H1 (cell line): ENCODE data around the gene OSBPL5. TPM values are rescaled to one million over a fixed set of nuclear protein-coding genes. Genes with fewer than 3 reads are reported as not detected.

Experiments used
- CTCF ChIA-PET: fragments of 300-600 bp; sonication (Branson Sonifier 250); formaldehyde crosslinking; loops from one replicate; lab custom pipeline; 2021; ENCODE audit not compliant: partially characterized antibody; lab: Charles Lee
- POLR2A ChIA-PET: fragments of 300-600 bp; sonication (Branson Sonifier 250); formaldehyde crosslinking; loops from one replicate; lab custom pipeline; 2021; ENCODE audit warnings: inconsistent platforms; ENCODE audit not compliant: partially characterized antibody; lab: Charles Lee
- DNase-seq, 2 experiments: peaks; one replicate each; pipeline versions ENCODE4 v3.0.0 to v3.0.0-alpha.2; 2010 to 2022; ENCODE audit warnings: low spot score in 2 of 2, low read depth in 1 of 2, mixed read lengths in 1 of 2
- FAIRE-seq: peaks from 2 replicates; lab custom pipeline; 2011; peaks lifted over from hg19 to GRCh38; lab: Jason Lieb, UNC
- H2AFZ ChIP-seq: 2 replicates; pipeline ENCODE4 v1.8.1; 2012; ENCODE audit warnings: low read length, inconsistent platforms
- H2AK5ac ChIP-seq: 2 replicates; pipeline ENCODE4 v1.6.1; 2013; ENCODE audit warnings: low read depth, low read length
- H2BK120ac ChIP-seq: replicated peaks from 2 replicates; pipeline ENCODE3; 2013; ENCODE audit warnings: low read depth, low read length, inconsistent platforms
- H2BK12ac ChIP-seq: 2 replicates; pipeline ENCODE4 v1.6.1; 2013; ENCODE audit warnings: low read depth, low read length
- H2BK15ac ChIP-seq: 2 replicates; pipeline ENCODE4 v1.6.1; 2013; ENCODE audit warnings: low read length
- H2BK20ac ChIP-seq: 2 replicates; pipeline ENCODE4 v1.6.1; 2013; ENCODE audit warnings: low read length
- H2BK5ac ChIP-seq: 2 replicates; pipeline ENCODE4 v1.6.1; 2013; ENCODE audit warnings: low read depth, low read length
- H3K14ac ChIP-seq: 2 replicates; pipeline ENCODE4 v1.6.1; 2013; ENCODE audit warnings: inconsistent platforms; ENCODE audit not compliant: insufficient read length
- H3K18ac ChIP-seq: 2 replicates; pipeline ENCODE4 v1.6.1; 2013; ENCODE audit warnings: low read length; ENCODE audit errors: extremely low read depth
- H3K23ac ChIP-seq: 2 replicates; pipeline ENCODE4 v1.6.1; 2013; ENCODE audit warnings: inconsistent platforms; ENCODE audit not compliant: insufficient read length
- H3K23me2 ChIP-seq: 2 replicates; pipeline ENCODE4 v1.6.1; 2013; ENCODE audit warnings: low read depth, low read length
- H3K27ac ChIP-seq: 2 replicates; pipeline ENCODE4 v1.6.1; 2011; ENCODE audit warnings: low read depth, low read length, inconsistent platforms
- H3K27me3 ChIP-seq, 4 experiments: replicated peaks in 1 of 4; 1 replicate in 1 of 4; 2 replicates in 3 of 4; pipeline versions ENCODE4 v1.6.1 to v1.8.1; 2011 to 2013; ENCODE audit warnings: low read length in 3 of 4, mild to moderate bottlenecking in 3 of 4, inconsistent platforms in 2 of 4, mixed read lengths in 2 of 4, moderate library complexity in 1 of 4; ENCODE audit not compliant: control insufficient read depth in 3 of 4, insufficient read depth in 3 of 4; ENCODE audit errors: extremely low read depth in 1 of 4
- H3K36me3 ChIP-seq, 4 experiments: 2 replicates each; pipeline versions ENCODE4 v1.6.1 to v1.8.1; 2011 to 2013; ENCODE audit warnings: mild to moderate bottlenecking in 4 of 4, low read length in 3 of 4, moderate library complexity in 2 of 4, control low read depth in 1 of 4, inconsistent platforms in 1 of 4; ENCODE audit not compliant: insufficient read depth in 4 of 4, control insufficient read depth in 2 of 4
- H3K4ac ChIP-seq: replicated peaks from 2 replicates; pipeline ENCODE3; 2013; ENCODE audit warnings: low read length, low read depth, mixed read lengths, inconsistent platforms; ENCODE audit not compliant: insufficient read length
- H3K4me1 ChIP-seq, 4 experiments: replicated peaks in 1 of 4; 1 replicate in 1 of 4; 2 replicates in 3 of 4; pipeline versions ENCODE4 v1.6.1 to v1.8.1; 2011 to 2013; ENCODE audit warnings: low read length in 3 of 4, inconsistent platforms in 2 of 4, mixed read lengths in 1 of 4; ENCODE audit not compliant: insufficient read depth in 4 of 4, control insufficient read depth in 3 of 4
- H3K4me2 ChIP-seq, 2 experiments: 2 replicates each; pipeline versions ENCODE4 v1.6.1 to v1.8.1; 2011 to 2013; ENCODE audit warnings: low read depth in 2 of 2, low read length in 2 of 2, control low read depth in 1 of 2, inconsistent platforms in 1 of 2, mild to moderate bottlenecking in 1 of 2; ENCODE audit not compliant: insufficient read depth in 1 of 2
- H3K4me3 ChIP-seq, 4 experiments: fragments of 200-600, 300-600 bp in 1 of 4; sonication (generic), shearing (Covaris generic), sonication (Bioruptor Twin) in 1 of 4; 2 replicates each; pipeline versions ENCODE4 v1.5.1 to v1.8.1; 2011 to 2016; ENCODE audit warnings: low read length in 4 of 4, low read depth in 3 of 4, control low read depth in 2 of 4, inconsistent platforms in 2 of 4, mild to moderate bottlenecking in 2 of 4, mixed read lengths in 1 of 4, moderate library complexity in 1 of 4; ENCODE audit not compliant: insufficient read depth in 2 of 4; ENCODE audit errors: extremely low read depth in 1 of 4
- H3K56ac ChIP-seq: replicated peaks from 2 replicates; pipeline ENCODE3; 2013; ENCODE audit warnings: low read depth, mild to moderate bottlenecking, mixed read lengths, low read length, inconsistent platforms; ENCODE audit not compliant: insufficient read length
- H3K79me1 ChIP-seq: 2 replicates; pipeline ENCODE4 v1.6.1; 2013; ENCODE audit warnings: low read depth, low read length, control low read depth
- H3K79me2 ChIP-seq, 2 experiments: 2 replicates each; pipeline versions ENCODE4 v1.6.1 to v1.8.1; 2012 to 2013; ENCODE audit warnings: low read length in 2 of 2, mild to moderate bottlenecking in 2 of 2, inconsistent platforms in 1 of 2; ENCODE audit not compliant: insufficient read depth in 2 of 2, control insufficient read depth in 1 of 2
- H3K9ac ChIP-seq, 4 experiments: replicated peaks in 1 of 4; 1 replicate in 1 of 4; 2 replicates in 3 of 4; pipeline versions ENCODE4 v1.6.1 to v1.8.1; 2011 to 2013; ENCODE audit warnings: low read depth in 3 of 4, low read length in 3 of 4, control low read depth in 2 of 4, mild to moderate bottlenecking in 2 of 4, moderate library complexity in 2 of 4, inconsistent platforms in 1 of 4; ENCODE audit errors: extremely low read depth in 1 of 4
- H3K9me3 ChIP-seq, 2 experiments: 2 replicates each; pipeline versions ENCODE4 v1.6.1 to v1.8.1; 2012 to 2013; ENCODE audit warnings: mild to moderate bottlenecking in 2 of 2, moderate library complexity in 2 of 2, control low read depth in 1 of 2, inconsistent platforms in 1 of 2, low read depth in 1 of 2, low read length in 1 of 2, mixed read lengths in 1 of 2; ENCODE audit not compliant: insufficient read depth in 2 of 2
- H4K20me1 ChIP-seq, 2 experiments: replicated peaks in 1 of 2; 2 replicates each; pipeline versions ENCODE3 to v1.8.1; 2011 to 2013; ENCODE audit warnings: inconsistent platforms in 2 of 2, low read length in 2 of 2, mild to moderate bottlenecking in 1 of 2; ENCODE audit not compliant: insufficient read depth in 2 of 2, control insufficient read depth in 1 of 2
- H4K5ac ChIP-seq: 2 replicates; pipeline ENCODE4 v1.6.1; 2013; ENCODE audit warnings: low read length, low read depth, mixed read lengths, inconsistent platforms; ENCODE audit not compliant: insufficient read length
- H4K8ac ChIP-seq: 2 replicates; pipeline ENCODE4 v1.8.0; 2013; ENCODE audit warnings: mild to moderate bottlenecking, moderate library complexity, low read length, inconsistent platforms; ENCODE audit not compliant: insufficient read depth; ENCODE audit errors: extremely low read depth
- H4K91ac ChIP-seq: replicated peaks from 2 replicates; pipeline ENCODE3; 2013; ENCODE audit warnings: low read length, mixed read lengths, inconsistent platforms; ENCODE audit not compliant: insufficient read length
- BCL11A ChIP-seq, 2 experiments: IDR thresholded peaks; one replicate each; pipeline ENCODE4 v1.6.1; 2011; ENCODE audit warnings: low read depth in 2 of 2, low read length in 2 of 2, mild to moderate bottlenecking in 2 of 2
- EGR1 ChIP-seq: IDR thresholded peaks from 2 replicates; pipeline ENCODE4 v1.6.1; 2011; ENCODE audit warnings: low read depth, low read length, borderline replicate concordance
- EZH2 ChIP-seq: fragments of 200-600 bp; sonication (generic); IDR thresholded peaks from 2 replicates; pipeline ENCODE4 v1.7.1; 2012; ENCODE audit warnings: low read depth, mild to moderate bottlenecking, moderate library complexity, low read length, inconsistent platforms; ENCODE audit not compliant: severe bottlenecking
- FOSL1 ChIP-seq: IDR thresholded peaks from 2 replicates; pipeline ENCODE4 v1.6.1; 2011; ENCODE audit warnings: mild to moderate bottlenecking, low read depth, low read length, moderate library complexity; ENCODE audit not compliant: insufficient read depth
- KDM5A ChIP-seq: fragments of 200-600 bp; IDR thresholded peaks from 2 replicates; pipeline ENCODE4 v1.7.1; 2012; ENCODE audit warnings: mild to moderate bottlenecking, low read length, inconsistent platforms, mixed read lengths
- RNF2 ChIP-seq: fragments of 200-900, 300-1000 bp; sonication (generic); IDR thresholded peaks from 2 replicates; pipeline ENCODE4 v1.7.1; 2016; ENCODE audit warnings: borderline replicate concordance, low read depth, mild to moderate bottlenecking, antibody characterized with exemption, low read length; ENCODE audit not compliant: poor library complexity, severe bottlenecking; ENCODE audit errors: missing control alignments
- SAP30 ChIP-seq: fragments of 300-600 bp; sonication (generic); IDR thresholded peaks from 2 replicates; pipeline ENCODE4 v1.7.1; 2012; ENCODE audit warnings: low read length, moderate library complexity, mild to moderate bottlenecking, inconsistent platforms; ENCODE audit not compliant: insufficient read depth, insufficient replicate concordance
- SUZ12 ChIP-seq: fragments of 200-600 bp; sonication (generic); IDR thresholded peaks from 2 replicates; pipeline ENCODE4 v1.6.1; 2012; ENCODE audit warnings: mild to moderate bottlenecking, inconsistent platforms, low read length, moderate library complexity, mixed read lengths
- TCF12 ChIP-seq: IDR thresholded peaks from 2 replicates; pipeline ENCODE4 v1.6.1; 2011; ENCODE audit warnings: low read depth, mild to moderate bottlenecking, low read length
- WGBS, 2 experiments: shearing (Covaris generic) in 1 of 2; methylation state at CpG; one replicate each; pipeline versions ENCODE4 v1.1.6 to v1.1.7; 2013 to 2015; ENCODE audit warnings: low lambda C conversion rate in 2 of 2, mixed read lengths in 2 of 2, inconsistent platforms in 1 of 2, low coverage in 1 of 2, missing lambda C conversion rate in 1 of 2; ENCODE audit not compliant: insufficient replicate concordance in 2 of 2, insufficient coverage in 1 of 2, insufficient read length in 1 of 2; ENCODE audit errors: extremely low coverage in 1 of 2, missing lambda C conversion rate in 1 of 2; 5-methylcytosine and 5-hydroxymethylcytosine counted together
- polyA plus RNA-seq, 7 experiments: library from polyadenylated mRNA; depleted of rRNA in 3 of 7; stranded (reverse) in 5 of 7; unstranded in 2 of 7; fragments of >200 nt in 5 of 7; fragments of 200-250 nt in 2 of 7; gene quantifications; 1 replicate in 5 of 7; 2 replicates in 1 of 7; 4 replicates in 1 of 7; pipeline versions ENCODE4 v1.2.1 to v1.2.3, GENCODE V29; 2011 to 2013; ENCODE audit warnings: missing spikeins in 2 of 7, mixed read lengths in 2 of 7
- total RNA-seq: library from RNA; stranded (reverse); fragmentation: NEBNext Ultra II Directional; extraction: Animal tissue kit (Norgen Biotek cat#: 25700); gene quantifications from 2 replicates; pipeline ENCODE4 v1.2.1, GENCODE V29; 2021
- TF ChIP-seq, protein P1 (sequence below): IDR thresholded peaks from 2 replicates; pipeline ENCODE4 v1.6.1; 2012; ENCODE audit warnings: low read length, inconsistent platforms

OSBPL5 gene
- total and polyA plus RNA-seq, 2 of the 8 experiments (the other 6 are each of a cell fraction or from before 2014, with no cell fraction given): 3.4 to 9.9 TPM

DNA sequence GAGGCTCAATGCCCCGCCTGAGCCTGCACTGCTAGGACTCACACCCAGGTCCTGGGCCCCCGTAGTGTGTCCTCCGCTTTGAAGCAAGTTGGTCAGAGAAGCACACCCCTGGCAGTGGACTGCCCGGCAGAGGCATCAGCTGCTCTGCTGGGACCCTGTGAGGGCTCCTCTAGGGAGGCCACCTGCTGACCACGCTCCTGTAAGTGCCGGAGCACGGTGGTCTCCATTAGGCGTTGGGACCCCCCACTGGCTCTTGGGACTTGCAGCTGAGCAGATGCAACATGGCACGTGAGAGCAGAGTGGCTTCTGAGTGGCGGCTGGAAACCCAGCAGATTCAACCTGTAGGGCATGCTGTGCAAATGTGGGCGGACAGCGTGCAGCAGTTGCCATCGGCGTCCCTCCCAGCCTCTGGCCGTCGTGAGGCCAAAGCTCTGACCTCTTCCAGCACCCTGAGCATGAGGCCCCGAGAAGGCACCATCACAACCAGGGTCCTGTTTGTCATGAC is 36.6 kb upstream of the OSBPL5 start:
- no peak for FAIRE-seq
- peaks cover 0 to 4% (median 1%) of the 10 kb centered on the region in 4 experiments; a peak in 6 of 7 replicates for H3K4me1 ChIP-seq
- H3K36me3 ChIP-seq: no peaks in the 10 kb centered on the region
- TF ChIP-seq FOSL1 (no peak), TCF12 (no peak), SAP30 (no peak), BCL11A (IDR thresholded peaks at IDR 0.05; ENCODE audit: low read depth in 2 of 2, low read length in 2 of 2) (no peak), EGR1 (no peak), SUZ12 (no peak), RNF2 (no peak), KDM5A (no peak), EZH2 (no peak)
- TF ChIP-seq, protein P1, sequence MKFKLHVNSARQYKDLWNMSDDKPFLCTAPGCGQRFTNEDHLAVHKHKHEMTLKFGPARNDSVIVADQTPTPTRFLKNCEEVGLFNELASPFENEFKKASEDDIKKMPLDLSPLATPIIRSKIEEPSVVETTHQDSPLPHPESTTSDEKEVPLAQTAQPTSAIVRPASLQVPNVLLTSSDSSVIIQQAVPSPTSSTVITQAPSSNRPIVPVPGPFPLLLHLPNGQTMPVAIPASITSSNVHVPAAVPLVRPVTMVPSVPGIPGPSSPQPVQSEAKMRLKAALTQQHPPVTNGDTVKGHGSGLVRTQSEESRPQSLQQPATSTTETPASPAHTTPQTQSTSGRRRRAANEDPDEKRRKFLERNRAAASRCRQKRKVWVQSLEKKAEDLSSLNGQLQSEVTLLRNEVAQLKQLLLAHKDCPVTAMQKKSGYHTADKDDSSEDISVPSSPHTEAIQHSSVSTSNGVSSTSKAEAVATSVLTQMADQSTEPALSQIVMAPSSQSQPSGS: no peak

More for the DNA sequence above, 36.6 kb upstream of the OSBPL5 start:
- Histone ChIP-seq H2BK5ac (no peak overlapping the region), H3K4ac (no peak overlapping the region), H3K14ac (no peak overlapping the region), H3K9ac (no peak overlapping the region), H3K56ac (no peak overlapping the region), H3K79me1 (peaks cover 2% of the 10 kb centered on the region; the same call in 1 of the 2 replicates), H2AK5ac (peak overlapping the region; percentile 24; the same call in 1 of the 2 replicates), H3K9me3 (no peaks in the 10 kb centered on the region), H4K91ac (no peak overlapping the region), H2BK120ac (no peak overlapping the region), H3K27ac (no peak overlapping the region), H3K27me3 (peaks cover 10 to 42% (median 30%) of the 10 kb centered on the region in 4 experiments), H3K23ac (no peak overlapping the region), H2BK12ac (no peak overlapping the region; the same call in 1 of the 2 replicates), H4K20me1 (peaks cover 0 to 6% of the 10 kb centered on the region in 2 experiments), H2AFZ (no peak overlapping the region), H3K18ac (no peak overlapping the region; the same call in 1 of the 2 replicates), H4K5ac (no peak overlapping the region), H3K4me2 (no peak overlapping the region; a peak in 1 of 4 replicates), H2BK15ac (no peak overlapping the region; the same call in 1 of the 2 replicates), H3K4me3 (no peak overlapping the region), H2BK20ac (no peak overlapping the region), H3K23me2 (peaks cover 15% of the 10 kb centered on the region), H4K8ac (no peak overlapping the region), H3K79me2 (no peaks in the 10 kb centered on the region)
- DNase-seq: no peak
- POLR2A ChIA-PET: interaction anchor here (1.4 kb wide), 1 partner anchor 12 kb away, joined by 3 read pairs; no protein-coding TSS in a partner anchor
- WGBS, 2 experiments: 85% methylated on average over 17 of the region's 17 CpGs; no CpG with 5 or more reads in 1 of the 2 experiments
- CTCF ChIA-PET: interaction anchor here (1.0 to 12.0 kb wide), 10 partner anchors 9 to 92 kb away, joined by 3 to 99 read pairs (median 6); no protein-coding TSS in a partner anchor
